Large intestine (tissue), 3 donors: ENCODE data around the gene FAM13B. TPM values are rescaled to one million over a fixed set of nuclear protein-coding genes. Genes with fewer than 3 reads are reported as not detected.
"Not testable (repeated sequence)": the region's sequence is repeated elsewhere in the genome, so short reads cannot be mapped to it uniquely, and the experiment has no call there.

Source experiments
- DNase-seq, 2 donors: peaks; one replicate each; pipeline versions ENCODE4 v3.0.0 to v3.0.0-alpha.2; 2013
- H3K27ac ChIP-seq: one replicate; pipeline ENCODE4 v1.5.1; 2013; ENCODE audit warnings: low read length
- H3K27me3 ChIP-seq: 2 replicates; pipeline ENCODE4 v1.6.1; 2013; ENCODE audit warnings: low read length; ENCODE audit not compliant: control insufficient read depth, insufficient read depth
- H3K36me3 ChIP-seq: 2 replicates; pipeline ENCODE4 v1.6.1; 2013; ENCODE audit warnings: low read length; ENCODE audit not compliant: control insufficient read depth, insufficient read depth
- H3K4me1 ChIP-seq: one replicate; pipeline ENCODE4 v1.6.1; 2013; ENCODE audit warnings: low read length; ENCODE audit not compliant: control insufficient read depth, insufficient read depth
- H3K4me3 ChIP-seq: one replicate; pipeline ENCODE4 v1.5.1; 2013; ENCODE audit warnings: low read length
- H3K9me3 ChIP-seq: one replicate; pipeline ENCODE4 v1.6.1; 2013; ENCODE audit warnings: mild to moderate bottlenecking, low read depth, low read length, moderate library complexity; ENCODE audit not compliant: control insufficient read depth
- WGBS: methylation state at CpG from one replicate; pipeline ENCODE4 v1.1.5; 2013; ENCODE audit warnings: low lambda C conversion rate; ENCODE audit not compliant: insufficient coverage; 5-methylcytosine and 5-hydroxymethylcytosine counted together
- polyA plus RNA-seq: library from polyadenylated mRNA; unstranded; fragments of 120-200 nt; gene quantifications from one replicate; pipeline ENCODE4 v1.2.1, GENCODE V29; 2013

FAM13B gene
- polyA plus RNA-seq, 1 donor = 23.5 TPM

DNA sequence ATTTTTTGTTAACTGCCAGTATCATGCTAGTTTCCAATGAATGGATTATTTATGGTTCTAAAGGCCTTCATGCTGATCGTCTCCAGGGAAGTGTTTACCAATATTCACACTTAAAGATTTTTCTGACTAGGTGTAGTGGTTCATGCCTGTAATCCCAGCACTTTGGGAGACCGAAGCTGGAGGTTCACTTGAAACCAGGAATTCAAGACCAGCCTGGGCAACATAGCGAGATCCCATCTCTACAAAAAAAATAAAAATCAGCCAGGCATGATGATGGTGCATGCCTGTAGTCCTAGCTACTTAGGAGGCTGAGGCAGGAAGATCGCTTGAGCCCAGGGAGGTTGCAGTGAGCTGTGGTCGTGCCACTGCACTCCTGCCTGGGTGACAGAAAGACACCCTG lies 43.5 kb downstream of the FAM13B start:
- Histone ChIP-seq H3K9me3 (no peaks in the 10 kb centered on the region), H3K27me3 (no peaks in the 10 kb centered on the region), H3K4me3 (no peak overlapping the region), H3K27ac (no peak overlapping the region), H3K36me3 (peaks cover 4% of the 10 kb centered on the region), H3K4me1 (no peaks in the 10 kb centered on the region)
- 80% methylated on average over 2 of the region's 5 CpGs for WGBS
- DNase-seq = no peak

DNA sequence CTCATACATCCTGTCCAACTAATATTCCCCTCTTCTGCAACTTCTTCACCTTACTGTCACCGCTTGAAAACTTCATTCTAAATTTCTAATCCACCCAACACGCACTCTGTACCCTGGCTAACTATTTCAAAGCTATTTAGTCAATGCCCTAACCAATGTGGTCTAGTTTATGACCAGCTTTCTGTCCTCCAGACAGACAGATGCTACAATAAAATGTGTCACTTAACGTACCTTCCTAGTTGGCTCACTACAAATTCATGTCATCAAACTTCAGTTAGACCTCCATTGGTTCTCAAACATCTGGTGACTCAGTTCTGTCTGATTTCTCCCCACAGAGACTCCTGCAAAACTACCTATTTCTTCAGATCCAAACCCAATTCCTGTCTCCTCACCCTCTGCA lies 57.7 kb downstream of the FAM13B start:
- Histone ChIP-seq H3K27ac (no peak overlapping the region), H3K9me3 (no peaks in the 10 kb centered on the region), H3K36me3 (peaks cover 15% of the 10 kb centered on the region), H3K27me3 (no peaks in the 10 kb centered on the region), H3K4me3 (no peak overlapping the region), H3K4me1 (no peaks in the 10 kb centered on the region)
- WGBS = 100% methylated on average over 2 of the region's 3 CpGs
- no peak for DNase-seq

DNA sequence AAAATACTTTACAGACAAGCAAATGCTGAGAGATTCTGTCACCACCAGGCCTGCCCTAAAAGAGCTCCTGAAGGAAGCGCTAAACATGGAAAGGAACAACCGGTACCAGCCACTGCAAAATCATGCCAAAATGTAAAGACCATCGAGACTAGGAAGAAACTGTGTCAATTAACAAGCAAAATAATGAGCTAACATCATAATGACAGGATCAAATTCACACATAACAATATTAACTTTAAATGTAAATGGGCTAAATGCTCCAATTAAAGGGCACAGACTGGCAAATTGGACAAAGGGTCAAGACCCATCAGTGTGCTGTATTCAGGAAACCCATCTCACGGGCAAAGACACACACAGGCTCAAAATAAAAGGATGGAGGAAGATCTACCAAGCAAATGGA lies 62.5 kb downstream of the FAM13B start:
- H3K27ac ChIP-seq, DNase-seq, H3K4me3 ChIP-seq, H3K4me1 ChIP-seq, H3K9me3 ChIP-seq, H3K27me3 ChIP-seq, H3K36me3 ChIP-seq: not testable (repeated sequence)
- no CpG with 5 or more reads among the region's 4 CpGs for WGBS

DNA sequence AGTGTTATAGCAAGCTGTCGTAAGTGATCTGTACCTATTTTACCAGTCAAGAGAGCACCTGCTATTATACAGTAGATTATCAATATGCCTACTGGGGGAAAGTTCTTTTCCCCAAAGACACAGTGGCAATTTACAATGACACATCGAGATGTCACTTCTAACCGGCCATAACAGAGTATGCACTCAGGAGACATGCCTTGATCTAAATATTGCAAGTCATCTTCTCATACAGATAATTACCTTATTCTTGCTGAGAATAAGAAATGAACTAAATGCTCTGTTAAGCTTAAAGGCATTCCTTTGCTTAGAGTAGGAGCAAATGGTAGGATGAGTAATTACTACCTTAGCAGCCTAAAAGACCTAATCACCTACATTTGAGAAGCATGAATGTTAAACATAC lies 72.1 kb downstream of the FAM13B start:
- Histone ChIP-seq H3K27me3 (no peaks in the 10 kb centered on the region), H3K4me1 (no peaks in the 10 kb centered on the region), H3K36me3 (peaks cover 23% of the 10 kb centered on the region), H3K4me3 (no peak overlapping the region), H3K27ac (no peak overlapping the region), H3K9me3 (no peaks in the 10 kb centered on the region)
- no peak for DNase-seq
- WGBS = 100% methylated on average over 1 of the region's 3 CpGs

DNA sequence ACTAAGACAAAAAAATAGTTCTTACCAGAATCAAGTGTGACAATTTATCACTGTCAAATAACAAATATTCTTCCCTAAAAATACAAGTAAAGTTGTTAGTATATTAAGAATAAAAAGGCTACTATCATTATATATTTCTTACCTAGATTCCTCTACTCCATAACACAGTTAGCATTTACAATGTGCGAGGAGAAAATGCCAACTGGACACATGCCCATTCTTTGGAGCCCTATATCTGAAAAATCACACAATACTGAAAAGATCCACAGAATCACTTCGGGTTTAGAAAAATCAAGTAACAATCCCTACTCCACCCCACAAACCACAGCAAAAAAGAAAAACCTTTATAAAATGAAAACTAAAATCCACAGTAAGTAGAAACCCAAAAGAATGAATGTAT lies 72.7 kb downstream of the FAM13B start:
- no peak overlapping the region for H3K27ac ChIP-seq
- H3K4me3 ChIP-seq = no peak overlapping the region
- 100% methylated on average over 1 of the region's 2 CpGs for WGBS
- no peak for DNase-seq
- no peaks in the 10 kb centered on the region for H3K4me1 ChIP-seq
- no peaks in the 10 kb centered on the region for H3K27me3 ChIP-seq
- H3K36me3 ChIP-seq = peaks cover 23% of the 10 kb centered on the region
- no peaks in the 10 kb centered on the region for H3K9me3 ChIP-seq

DNA sequence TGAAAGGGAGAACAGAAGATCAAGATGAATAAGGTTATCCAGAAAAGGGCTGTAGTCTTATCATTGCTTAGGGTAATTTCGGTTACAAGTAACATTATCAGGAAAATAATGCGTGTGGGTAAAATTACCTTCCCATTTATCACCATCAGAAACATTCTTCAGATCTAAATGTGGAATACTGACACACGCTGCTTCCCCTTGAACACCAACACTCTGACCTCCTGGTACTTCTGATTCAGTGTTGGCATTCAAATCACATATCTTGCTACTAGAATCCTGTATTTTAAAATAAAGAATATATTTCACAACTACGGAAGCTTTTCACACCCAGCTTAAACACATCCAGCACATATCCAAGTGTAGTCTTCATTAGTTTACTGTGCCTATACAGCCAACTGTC lies 73.4 kb downstream of the FAM13B start:
- H3K36me3 ChIP-seq = peaks cover 23% of the 10 kb centered on the region
- no peaks in the 10 kb centered on the region for H3K9me3 ChIP-seq
- no peak overlapping the region for H3K4me3 ChIP-seq
- no peaks in the 10 kb centered on the region for H3K4me1 ChIP-seq
- no peak for DNase-seq
- H3K27ac ChIP-seq = no peak overlapping the region
- no peaks in the 10 kb centered on the region for H3K27me3 ChIP-seq
- 90% methylated on average over 3 of the region's 4 CpGs for WGBS

DNA sequence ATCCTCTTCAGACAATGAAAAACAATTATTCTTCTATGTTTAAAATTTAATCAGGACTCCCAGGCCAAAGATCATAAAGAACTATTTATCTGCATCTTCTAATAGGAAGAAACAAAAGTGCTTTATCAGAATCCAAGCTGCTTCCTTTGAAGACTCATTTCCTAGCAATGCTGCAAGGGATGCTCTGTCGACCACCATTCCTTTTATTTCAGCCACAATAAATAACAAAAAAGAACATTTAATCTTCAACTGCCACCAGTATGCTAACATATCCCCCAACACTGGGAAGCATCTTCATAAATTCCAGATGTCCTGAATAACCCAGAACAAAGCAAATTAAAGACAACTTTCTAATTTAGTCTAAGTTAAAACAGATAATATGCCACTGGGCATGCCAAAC lies 74.9 kb downstream of the FAM13B start:
- Histone ChIP-seq H3K4me3 (no peak overlapping the region), H3K27me3 (no peaks in the 10 kb centered on the region), H3K9me3 (no peaks in the 10 kb centered on the region), H3K36me3 (peaks cover 26% of the 10 kb centered on the region), H3K4me1 (no peaks in the 10 kb centered on the region), H3K27ac (no peak overlapping the region)
- no CpG with 5 or more reads among the region's 1 CpG for WGBS
- no peak for DNase-seq

DNA sequence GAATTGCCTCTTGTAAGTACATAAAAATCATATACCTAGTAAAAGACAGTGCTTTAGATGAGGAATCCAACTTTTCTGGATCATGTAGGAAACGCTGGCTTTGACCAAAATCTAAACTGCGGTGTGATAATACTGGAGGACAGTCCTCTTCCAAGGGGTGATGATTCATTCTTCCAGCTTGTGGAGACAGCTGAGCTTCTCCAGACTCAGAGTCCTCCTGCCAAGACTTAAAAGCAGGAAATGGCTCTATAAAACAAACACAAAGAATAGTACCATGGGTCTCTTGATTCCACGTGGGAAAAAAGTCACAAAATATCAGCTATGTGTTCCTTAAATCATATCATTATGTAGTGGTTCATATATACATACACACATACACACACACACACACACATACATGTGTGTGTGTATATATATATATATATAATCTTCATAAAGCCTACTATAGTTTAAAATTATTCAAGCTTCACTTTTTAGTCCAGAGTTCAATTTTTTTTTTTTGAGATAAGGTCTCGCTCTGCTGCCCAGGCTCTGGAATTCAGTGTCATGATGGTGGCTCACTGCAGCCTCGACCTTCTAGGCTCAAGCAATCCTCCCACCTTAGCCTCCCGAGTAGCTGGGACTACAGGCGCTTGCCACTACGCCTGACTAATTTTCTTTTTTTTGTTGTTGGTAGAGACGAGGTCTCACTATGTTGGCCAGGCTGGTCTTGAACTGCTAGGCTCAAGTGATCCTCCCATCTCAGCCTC lies 78.6 kb downstream of the FAM13B start:
- no peak overlapping the region for H3K27ac ChIP-seq
- DNase-seq = peak; percentile 6 to 25
- no peaks in the 10 kb centered on the region for H3K4me1 ChIP-seq
- H3K9me3 ChIP-seq = no peaks in the 10 kb centered on the region
- no peaks in the 10 kb centered on the region for H3K27me3 ChIP-seq
- peaks cover 44% of the 10 kb centered on the region for H3K36me3 ChIP-seq
- WGBS = no CpG with 5 or more reads among the region's 9 CpGs
- H3K4me3 ChIP-seq = no peak overlapping the region

DNA sequence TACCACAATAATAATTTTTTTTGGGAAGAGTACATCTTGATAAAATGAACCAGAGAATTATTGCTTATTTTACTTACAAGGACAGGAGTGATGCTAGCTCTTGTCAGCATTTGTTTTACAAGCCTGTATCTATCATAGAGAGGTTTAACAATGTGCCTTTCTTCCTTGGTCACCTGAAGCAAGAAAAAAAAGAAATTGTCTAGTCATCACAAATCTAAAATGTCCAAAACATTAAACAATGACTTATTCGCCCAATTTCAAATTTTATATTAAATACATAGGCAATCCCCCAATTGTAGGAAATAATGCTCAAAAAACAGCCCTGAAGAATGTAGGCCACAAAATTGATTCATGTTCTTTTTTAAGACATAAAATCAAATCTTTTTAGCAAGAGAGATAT lies 87.1 kb downstream of the FAM13B start:
- no peaks in the 10 kb centered on the region for H3K9me3 ChIP-seq
- 100% methylated on average over 1 of the region's 1 CpG for WGBS
- H3K4me3 ChIP-seq = no peak overlapping the region
- DNase-seq = no peak
- no peaks in the 10 kb centered on the region for H3K27me3 ChIP-seq
- no peaks in the 10 kb centered on the region for H3K4me1 ChIP-seq
- H3K27ac ChIP-seq = no peak overlapping the region
- peaks cover 82% of the 10 kb centered on the region for H3K36me3 ChIP-seq

DNA sequence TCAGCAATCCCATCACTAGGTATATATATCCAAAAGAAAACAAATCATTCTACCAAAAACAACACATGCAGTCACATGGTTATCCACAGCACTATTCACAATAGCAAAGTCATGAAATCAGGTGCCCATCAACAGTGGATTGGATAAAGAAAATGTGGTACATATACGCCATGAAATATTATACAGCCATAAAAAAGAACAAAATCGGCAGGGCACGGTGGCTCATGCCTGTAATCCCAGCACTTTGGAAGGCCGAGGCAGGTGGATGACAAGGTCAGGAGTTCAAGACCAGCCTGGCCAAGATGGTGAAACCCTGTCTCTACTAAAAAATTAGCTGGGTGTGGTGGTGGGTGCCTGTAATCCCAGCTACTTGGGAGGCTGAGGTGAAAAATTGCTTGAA lies 88.6 kb downstream of the FAM13B start:
- not testable (repeated sequence) for H3K4me3 ChIP-seq, H3K27ac ChIP-seq, H3K27me3 ChIP-seq, H3K9me3 ChIP-seq, DNase-seq, H3K4me1 ChIP-seq
- H3K36me3 ChIP-seq = peaks cover 77% of the 10 kb centered on the region
- WGBS = 100% methylated on average over 1 of the region's 4 CpGs

DNA sequence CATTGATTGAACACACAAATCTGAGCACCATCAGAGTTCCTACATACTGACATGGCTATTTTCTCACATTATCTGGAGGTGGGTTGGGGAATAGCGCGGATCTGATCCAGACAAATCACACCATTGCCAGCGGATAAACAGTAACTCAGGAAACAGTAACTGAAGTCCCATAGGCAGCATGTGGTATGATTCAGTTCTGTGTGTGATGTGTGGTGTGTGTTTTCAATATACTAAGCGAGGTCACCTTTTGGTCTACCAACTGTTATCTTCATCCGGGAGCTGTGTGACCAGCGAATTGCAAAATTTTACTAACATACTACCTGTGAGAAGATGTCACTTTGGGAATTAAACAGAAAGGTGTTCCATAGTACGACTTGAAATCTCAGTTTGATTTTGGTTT lies 93.5 kb downstream of the FAM13B start:
- Histone ChIP-seq H3K4me1 (no peaks in the 10 kb centered on the region), H3K9me3 (no peaks in the 10 kb centered on the region), H3K27ac (no peak overlapping the region), H3K27me3 (no peaks in the 10 kb centered on the region), H3K36me3 (peaks cover 59% of the 10 kb centered on the region), H3K4me3 (no peak overlapping the region)
- DNase-seq = no peak
- WGBS = 100% methylated on average over 3 of the region's 7 CpGs
